ENCODE results near the gene SOAT2. TPM values are rescaled to one million over a fixed set of nuclear protein-coding genes. Genes with fewer than 3 reads are reported as not detected.

SOAT2 gene
- total RNA-seq, 3 donors from 2014 or later: 0.16 to 0.33 TPM; not detected in 1

DNA sequence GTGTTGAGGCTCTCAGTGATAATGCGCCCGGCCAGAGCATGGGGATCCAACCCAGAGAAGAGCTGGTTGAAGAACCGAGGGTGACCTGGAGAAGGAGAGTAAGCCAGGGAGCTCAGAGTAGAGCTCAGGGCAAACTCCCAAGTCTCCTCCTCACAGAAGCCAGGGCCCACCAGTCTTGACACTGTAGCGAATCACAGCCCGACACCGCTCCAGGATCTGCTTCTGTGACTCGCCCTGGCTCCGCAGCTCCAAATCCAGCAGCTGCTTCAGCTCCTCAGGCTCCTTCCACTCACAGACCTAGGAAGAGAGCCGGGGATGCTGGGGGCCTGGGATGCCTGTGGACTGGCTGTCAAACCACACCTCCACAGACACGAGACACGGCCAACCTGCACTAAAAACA, 69.1 kb downstream of the SOAT2 start:
- intact Hi-C loops (cut with DNase I; ENCODE audit: low total_unique reads): no loop called here
- no peak for TF ChIP-seq POLR2AphosphoS5 (IDR thresholded peaks at IDR 0.05)
- Histone ChIP-seq H3K4me1 (peaks cover 4 to 6% of the 10 kb centered on the region in 2 donors), H3K9me3 (no peaks in the 10 kb centered on the region), H3K27ac (peak overlapping the region; percentile 34 to 68), H3K27me3 (no peaks in the 10 kb centered on the region), H3K36me3 (no peaks in the 10 kb centered on the region), H3K4me3 (no peak overlapping the region)
- DNase-seq (ENCODE audit: low spot score in 2 of 2): peak in 1 of 2 donors; percentile 40

DNA sequence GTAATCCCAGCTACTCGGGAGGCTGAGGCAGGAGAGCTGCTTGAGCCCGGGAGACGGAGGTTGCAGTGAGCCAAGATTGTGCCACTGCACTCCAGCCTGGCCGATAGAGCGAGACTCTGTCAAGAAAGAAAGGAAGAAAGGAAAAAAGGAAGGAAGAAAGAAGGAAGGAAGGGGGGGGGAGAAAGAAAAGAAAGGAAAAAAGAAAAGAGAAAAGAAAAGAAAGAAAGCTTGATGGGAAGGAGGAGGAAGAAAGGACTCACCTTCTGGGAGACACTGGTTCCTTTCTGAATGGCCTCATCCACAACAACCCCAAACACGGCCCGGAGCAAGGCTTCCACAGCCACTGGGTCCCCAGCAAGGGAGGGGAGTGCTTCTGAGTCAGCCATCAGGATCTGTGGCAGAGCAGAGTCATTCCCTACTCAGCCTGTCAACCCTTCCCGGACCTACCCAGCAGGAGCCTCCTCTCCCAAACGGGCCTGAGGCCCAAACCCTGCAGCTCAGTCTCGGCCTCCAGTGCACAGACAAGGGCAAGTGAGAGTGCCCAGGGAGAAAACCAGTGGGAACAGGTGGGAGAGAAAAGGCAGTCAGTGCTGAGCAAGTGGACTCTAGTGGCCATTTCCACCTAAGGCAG, 69.9 kb downstream of the SOAT2 start:
- no peak overlapping the region for H3K4me3 ChIP-seq
- TF ChIP-seq POLR2A (IDR thresholded peaks at IDR 0.05): no peak
- no peak for TF ChIP-seq CTCF (IDR thresholded peaks at IDR 0.05)
- no peak for TF ChIP-seq POLR2AphosphoS5 (IDR thresholded peaks at IDR 0.05)
- peaks cover 4 to 6% of the 10 kb centered on the region in 2 donors for H3K4me1 ChIP-seq
- intact Hi-C loops (cut with DNase I; ENCODE audit: low total_unique reads): no loop called here
- no peak overlapping the region for H3K27ac ChIP-seq
- H3K9me3 ChIP-seq: no peaks in the 10 kb centered on the region
- no peaks in the 10 kb centered on the region for H3K27me3 ChIP-seq
- DNase-seq (ENCODE audit: low spot score in 2 of 2): peak in 1 of 2 donors; percentile 41
- no peaks in the 10 kb centered on the region for H3K36me3 ChIP-seq

Other genes with a start within 250 kb of the SOAT2 start
- gene KRT8, start 198.4 kb upstream of the SOAT2 start, total RNA-seq: 100 to 1,000 TPM in 2 of 3 donors, 1 to 10 TPM in 1; 4.6 to 430 (median 153) TPM
- 100 to 1,000 TPM in 2 of 3 donors, 1 to 10 TPM in 1; 2.1 to 380 (median 213) TPM for gene KRT18, start 154.4 kb upstream of the SOAT2 start, total RNA-seq
- gene EIF4B, start 97.0 kb upstream of the SOAT2 start, total RNA-seq: 100 to 1,000 TPM; 600 to 759 (median 614) TPM
- gene TNS2, start 53.4 kb upstream of the SOAT2 start, total RNA-seq: 100 to 1,000 TPM in 2 of 3 donors, 10 to 100 TPM in 1; 65.4 to 228 (median 156) TPM
- gene SPRYD3, start 24.1 kb upstream of the SOAT2 start, total RNA-seq: 10 to 100 TPM; 31.8 to 45.8 (median 36.3) TPM
- gene IGFBP6, start 5.8 kb upstream of the SOAT2 start, total RNA-seq: 100 to 1,000 TPM; 169 to 708 (median 284) TPM
- 10 to 100 TPM; 17.9 to 22.0 (median 19.3) TPM for gene ZNF740, start 77.2 kb downstream of the SOAT2 start, total RNA-seq
- 10 to 100 TPM; 60.2 to 74.1 (median 68.8) TPM for gene CSAD, start 77.4 kb downstream of the SOAT2 start, total RNA-seq
- gene ITGB7, start 103.8 kb downstream of the SOAT2 start, total RNA-seq: 1 to 10 TPM; 1.1 to 2.9 (median 2.9) TPM
- gene RARG, start 128.7 kb downstream of the SOAT2 start, total RNA-seq: 10 to 100 TPM; 12.2 to 39.8 (median 23.3) TPM
- 1 to 10 TPM in 2 of 3 donors, under 1 TPM in 1; 0.33 to 1.3 (median 1.2) TPM for gene ESPL1, start 164.8 kb downstream of the SOAT2 start, total RNA-seq
- 1,000 to 10,000 TPM in 1 of 3 donors, 100 to 1,000 TPM in 2; 764 to 1,048 (median 840) TPM for gene PFDN5, start 192.1 kb downstream of the SOAT2 start, total RNA-seq
- gene MYG1, start 196.2 kb downstream of the SOAT2 start, total RNA-seq: 10 to 100 TPM; 35.7 to 63.8 (median 39.1) TPM
- gene AAAS, start 218.1 kb downstream of the SOAT2 start, total RNA-seq: 10 to 100 TPM; 46.2 to 63.7 (median 51.0) TPM
- not detected for gene SP7, start 232.9 kb downstream of the SOAT2 start, total RNA-seq